Fibroblast of lung (primary cell): ENCODE data around the gene NUDT21. TPM values are rescaled to one million over a fixed set of nuclear protein-coding genes. Genes with fewer than 3 reads are reported as not detected.

Source experiments
- DNase-seq, 2 donors: peaks; one replicate each; pipeline versions ENCODE4 v3.0.0 to v3.0.0-alpha.2; 2010; ENCODE audit warnings: low read depth in 2 of 2
- H2AFZ ChIP-seq: 2 replicates; pipeline ENCODE4 v1.5.1; 2012; ENCODE audit warnings: low read length, control low read depth, inconsistent platforms
- H3K27ac ChIP-seq: 2 replicates; pipeline ENCODE4 v1.5.1; 2011; ENCODE audit warnings: low read length, control low read depth; ENCODE audit not compliant: insufficient read depth
- H3K27me3 ChIP-seq: 2 replicates; pipeline ENCODE4 v1.5.1; 2011; ENCODE audit warnings: mild to moderate bottlenecking, low read length; ENCODE audit not compliant: control insufficient read depth, insufficient read depth
- H3K36me3 ChIP-seq: 2 replicates; pipeline ENCODE4 v1.5.1; 2011; ENCODE audit warnings: low read length; ENCODE audit not compliant: control insufficient read depth, insufficient read depth
- H3K4me1 ChIP-seq: 2 replicates; pipeline ENCODE4 v1.5.1; 2011; ENCODE audit warnings: low read length; ENCODE audit not compliant: control insufficient read depth, insufficient read depth; ENCODE audit errors: extremely low read depth
- H3K4me2 ChIP-seq: 2 replicates; pipeline ENCODE4 v1.5.1; 2011; ENCODE audit warnings: low read length, control low read depth; ENCODE audit not compliant: insufficient read depth; ENCODE audit errors: extremely low read depth
- H3K4me3 ChIP-seq, 4 experiments: fragments of 200-600 bp in 1 of 4; sonication (generic) in 1 of 4; replicated peaks in 1 of 4; 2 replicates each; pipeline ENCODE4 v1.5.1; 2011 to 2016; ENCODE audit warnings: low read length in 4 of 4, low read depth in 3 of 4, mild to moderate bottlenecking in 3 of 4, control low read depth in 2 of 4, inconsistent platforms in 1 of 4, mixed read lengths in 1 of 4; ENCODE audit not compliant: insufficient read depth in 1 of 4; ENCODE audit errors: control extremely low read depth in 1 of 4
- H3K79me2 ChIP-seq: 2 replicates; pipeline ENCODE4 v1.5.1; 2012; ENCODE audit warnings: mild to moderate bottlenecking, low read length, inconsistent platforms; ENCODE audit not compliant: control insufficient read depth, insufficient read depth
- H3K9ac ChIP-seq: 2 replicates; pipeline ENCODE4 v1.5.1; 2011; ENCODE audit warnings: mild to moderate bottlenecking, low read length, control low read depth; ENCODE audit not compliant: insufficient read depth
- H3K9me3 ChIP-seq: 2 replicates; pipeline ENCODE4 v1.5.1; 2012; ENCODE audit warnings: low read depth, low read length; ENCODE audit not compliant: control insufficient read depth, insufficient read depth
- H4K20me1 ChIP-seq: 2 replicates; pipeline ENCODE4 v1.5.1; 2011; ENCODE audit warnings: low read length; ENCODE audit not compliant: control insufficient read depth, insufficient read depth; ENCODE audit errors: extremely low read depth
- EZH2 ChIP-seq: IDR thresholded peaks from 2 replicates; pipeline ENCODE4 v1.5.1; 2012; ENCODE audit warnings: low read length, control low read depth, mild to moderate bottlenecking; ENCODE audit errors: missing control alignments
- polyA plus RNA-seq, 2 donors: library from polyadenylated mRNA; depleted of rRNA in 1 of 2; stranded (reverse) in 1 of 2; unstranded in 1 of 2; fragments of >200 nt; gene quantifications; 2 replicates each; pipeline ENCODE4 v1.2.1, GENCODE V29; 2011 to 2012; ENCODE audit warnings: missing spikeins in 1 of 2
- total RNA-seq: library from RNA; depleted of rRNA; stranded (reverse); fragments of >200 nt; gene quantifications from 2 replicates; pipeline ENCODE4 v1.2.1, GENCODE V29; 2014
- TF ChIP-seq, protein P1 (sequence below), 2 donors: IDR thresholded peaks in 1 of 2; conservative IDR thresholded peaks in 1 of 2; 1 replicate in 1 of 2; 2 replicates in 1 of 2; pipeline ENCODE4 v1.5.1; 2011 to 2012; ENCODE audit warnings: low read length in 2 of 2, control low read depth in 1 of 2, inconsistent platforms in 1 of 2, low read depth in 1 of 2, mild to moderate bottlenecking in 1 of 2

Gene NUDT21
- total and polyA plus RNA-seq, 2 donors (not counting 1 experiment from before 2014, with no cell fraction given) = 69.9 to 132 TPM

DNA sequence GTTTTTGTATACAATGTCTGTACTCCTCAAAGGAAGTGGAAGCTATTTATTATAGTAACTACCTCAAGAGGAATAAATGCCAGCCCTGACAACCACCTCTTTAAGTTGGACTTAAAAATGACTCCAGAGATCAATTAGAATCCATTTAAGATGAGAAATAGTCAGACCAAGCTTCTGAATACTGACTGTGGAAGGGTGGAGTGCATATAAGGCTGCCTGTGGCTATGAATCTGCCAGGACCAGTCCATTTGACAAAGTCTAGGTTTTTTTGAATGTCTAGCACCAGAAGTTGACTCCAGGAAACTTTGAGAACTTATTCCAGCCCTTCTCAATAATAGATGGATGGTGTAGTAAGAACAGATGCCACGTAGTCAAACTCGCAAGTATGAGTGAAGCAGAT is 15.2 kb upstream of the NUDT21 start:
- Histone ChIP-seq H3K27me3 (no peaks in the 10 kb centered on the region), H4K20me1 (no peaks in the 10 kb centered on the region), H3K4me2 (no peak overlapping the region), H3K9ac (no peak overlapping the region), H3K9me3 (no peaks in the 10 kb centered on the region), H3K27ac (no peak overlapping the region), H2AFZ (no peak overlapping the region), H3K79me2 (no peaks in the 10 kb centered on the region), H3K4me3 (no peak overlapping the region), H3K36me3 (peaks cover 11% of the 10 kb centered on the region), H3K4me1 (no peaks in the 10 kb centered on the region)
- no peak for TF ChIP-seq EZH2
- TF ChIP-seq, protein P1, sequence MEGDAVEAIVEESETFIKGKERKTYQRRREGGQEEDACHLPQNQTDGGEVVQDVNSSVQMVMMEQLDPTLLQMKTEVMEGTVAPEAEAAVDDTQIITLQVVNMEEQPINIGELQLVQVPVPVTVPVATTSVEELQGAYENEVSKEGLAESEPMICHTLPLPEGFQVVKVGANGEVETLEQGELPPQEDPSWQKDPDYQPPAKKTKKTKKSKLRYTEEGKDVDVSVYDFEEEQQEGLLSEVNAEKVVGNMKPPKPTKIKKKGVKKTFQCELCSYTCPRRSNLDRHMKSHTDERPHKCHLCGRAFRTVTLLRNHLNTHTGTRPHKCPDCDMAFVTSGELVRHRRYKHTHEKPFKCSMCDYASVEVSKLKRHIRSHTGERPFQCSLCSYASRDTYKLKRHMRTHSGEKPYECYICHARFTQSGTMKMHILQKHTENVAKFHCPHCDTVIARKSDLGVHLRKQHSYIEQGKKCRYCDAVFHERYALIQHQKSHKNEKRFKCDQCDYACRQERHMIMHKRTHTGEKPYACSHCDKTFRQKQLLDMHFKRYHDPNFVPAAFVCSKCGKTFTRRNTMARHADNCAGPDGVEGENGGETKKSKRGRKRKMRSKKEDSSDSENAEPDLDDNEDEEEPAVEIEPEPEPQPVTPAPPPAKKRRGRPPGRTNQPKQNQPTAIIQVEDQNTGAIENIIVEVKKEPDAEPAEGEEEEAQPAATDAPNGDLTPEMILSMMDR (conservative IDR thresholded peaks at IDR 0.05 in 1 of 2, IDR thresholded peaks at IDR 0.05 in 1 of 2; ENCODE audit: low read depth in 1 of 2, low read length in 2 of 2) = no peak
- no peak for DNase-seq

DNA sequence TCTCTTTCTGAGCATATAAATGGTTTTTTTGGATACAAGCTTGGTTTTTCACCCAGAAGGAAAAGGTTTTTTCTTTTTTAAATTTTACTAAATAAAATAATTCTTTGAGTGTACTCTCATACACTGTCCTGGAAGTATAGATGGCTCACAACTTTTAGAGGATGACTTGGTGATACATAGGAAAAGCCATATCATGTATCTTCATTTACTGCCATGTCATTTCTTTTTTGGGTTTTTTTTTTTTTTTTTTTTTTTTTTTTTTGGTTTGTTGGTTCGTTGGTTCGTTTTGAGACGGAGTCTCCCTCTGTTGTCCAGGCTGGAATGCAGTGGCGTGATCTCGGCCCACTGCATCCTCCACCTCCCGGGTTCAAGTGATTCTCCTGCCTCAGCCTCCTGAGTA is 12.0 kb upstream of the NUDT21 start:
- Histone ChIP-seq H2AFZ (no peak overlapping the region), H3K27ac (no peak overlapping the region), H3K27me3 (no peaks in the 10 kb centered on the region), H4K20me1 (no peaks in the 10 kb centered on the region), H3K9ac (no peak overlapping the region), H3K36me3 (peaks cover 7% of the 10 kb centered on the region), H3K4me2 (no peak overlapping the region), H3K79me2 (no peaks in the 10 kb centered on the region), H3K9me3 (no peaks in the 10 kb centered on the region), H3K4me3 (no peak overlapping the region), H3K4me1 (no peaks in the 10 kb centered on the region)
- TF ChIP-seq, protein P1 (conservative IDR thresholded peaks at IDR 0.05 in 1 of 2, IDR thresholded peaks at IDR 0.05 in 1 of 2; ENCODE audit: low read depth in 1 of 2, low read length in 2 of 2) = no peak
- no peak for TF ChIP-seq EZH2
- DNase-seq = no peak

DNA sequence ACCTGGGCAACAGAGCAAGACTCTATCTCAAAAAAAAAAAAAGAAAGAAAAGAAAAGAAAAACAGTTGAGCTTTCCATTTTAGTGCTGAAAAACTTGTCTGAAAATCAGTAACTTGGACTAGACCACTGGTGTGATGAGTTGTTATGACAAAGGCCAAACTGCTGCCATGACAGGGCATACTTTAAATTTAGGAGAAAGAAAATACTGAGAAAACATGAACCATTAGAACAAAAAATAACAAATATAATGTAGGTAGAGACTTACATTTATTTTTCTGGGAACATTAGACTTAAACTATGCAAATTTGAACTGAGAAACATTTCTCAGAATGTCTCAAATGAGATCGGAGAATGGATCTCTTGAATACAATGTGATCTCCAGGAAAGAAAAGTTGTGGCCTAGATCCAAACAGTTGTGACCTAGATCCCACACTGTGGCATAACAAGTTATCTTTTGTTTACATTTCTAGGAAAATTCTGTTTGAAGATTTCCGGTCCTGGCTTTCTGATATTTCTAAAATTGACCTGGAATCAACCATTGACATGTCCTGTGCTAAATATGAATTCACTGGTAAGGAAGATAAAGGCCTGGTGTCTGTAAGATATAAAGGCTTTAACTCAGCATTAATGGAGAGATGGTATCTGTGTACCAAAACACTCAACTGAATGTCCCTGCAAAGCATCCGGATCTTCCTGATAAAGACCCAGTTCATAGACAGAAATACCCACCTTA is 11.1 kb upstream of the NUDT21 start:
- Histone ChIP-seq H3K4me3 (no peak overlapping the region), H3K27ac (no peak overlapping the region)
- TF ChIP-seq, protein P1 (conservative IDR thresholded peaks at IDR 0.05 in 1 of 2, IDR thresholded peaks at IDR 0.05 in 1 of 2; ENCODE audit: low read depth in 1 of 2, low read length in 2 of 2) = no peak
- no peak for TF ChIP-seq EZH2

More for the DNA sequence above, 11.1 kb upstream of the NUDT21 start:
- H3K36me3 ChIP-seq = peaks cover 8% of the 10 kb centered on the region
- H3K9ac ChIP-seq = no peak overlapping the region
- H3K4me1 ChIP-seq = no peaks in the 10 kb centered on the region
- no peaks in the 10 kb centered on the region for H4K20me1 ChIP-seq
- H3K79me2 ChIP-seq = no peaks in the 10 kb centered on the region
- H3K27me3 ChIP-seq = no peaks in the 10 kb centered on the region
- no peak overlapping the region for H3K4me2 ChIP-seq
- H2AFZ ChIP-seq = no peak overlapping the region
- H3K9me3 ChIP-seq = no peaks in the 10 kb centered on the region
- DNase-seq = no peak
